GM18505 (cell line): ENCODE measurements around the gene TMUB1.

Experiments used
- ATAC-seq: cut with Tn5 transposase; IDR thresholded peaks from one replicate; pipeline ENCODE4 v1.9.1; 2021; ENCODE audit not compliant: unreplicated experiment
- POLR2A ChIP-seq: IDR thresholded peaks from 4 replicates; pipeline ENCODE4 v1.6.1; 2011; ENCODE audit warnings: borderline replicate concordance; ENCODE audit not compliant: insufficient read depth, insufficient read length; ENCODE audit errors: extremely low read depth

TMUB1 gene

GRCh38 chr7:151033864-151034249 lies 49.4 kb downstream of the TMUB1 start:
- TF ChIP-seq POLR2A, result no peak
- no peak for ATAC-seq

GRCh38 chr7:151032936-151033863 lies 50.1 kb downstream of the TMUB1 start:
- ATAC-seq, result no peak
- TF ChIP-seq POLR2A, result no peak
